GM21390 (cell line): ENCODE data around the gene PIM3.
"Not testable (repeated sequence)": the region's sequence is repeated elsewhere in the genome, so short reads cannot be mapped to it uniquely, and the experiment has no call there.

ENCODE experiments used
- ATAC-seq: cut with Tn5 transposase; IDR thresholded peaks from one replicate; pipeline ENCODE4 v1.9.1; 2021; ENCODE audit not compliant: unreplicated experiment

PIM3 gene

DNA sequence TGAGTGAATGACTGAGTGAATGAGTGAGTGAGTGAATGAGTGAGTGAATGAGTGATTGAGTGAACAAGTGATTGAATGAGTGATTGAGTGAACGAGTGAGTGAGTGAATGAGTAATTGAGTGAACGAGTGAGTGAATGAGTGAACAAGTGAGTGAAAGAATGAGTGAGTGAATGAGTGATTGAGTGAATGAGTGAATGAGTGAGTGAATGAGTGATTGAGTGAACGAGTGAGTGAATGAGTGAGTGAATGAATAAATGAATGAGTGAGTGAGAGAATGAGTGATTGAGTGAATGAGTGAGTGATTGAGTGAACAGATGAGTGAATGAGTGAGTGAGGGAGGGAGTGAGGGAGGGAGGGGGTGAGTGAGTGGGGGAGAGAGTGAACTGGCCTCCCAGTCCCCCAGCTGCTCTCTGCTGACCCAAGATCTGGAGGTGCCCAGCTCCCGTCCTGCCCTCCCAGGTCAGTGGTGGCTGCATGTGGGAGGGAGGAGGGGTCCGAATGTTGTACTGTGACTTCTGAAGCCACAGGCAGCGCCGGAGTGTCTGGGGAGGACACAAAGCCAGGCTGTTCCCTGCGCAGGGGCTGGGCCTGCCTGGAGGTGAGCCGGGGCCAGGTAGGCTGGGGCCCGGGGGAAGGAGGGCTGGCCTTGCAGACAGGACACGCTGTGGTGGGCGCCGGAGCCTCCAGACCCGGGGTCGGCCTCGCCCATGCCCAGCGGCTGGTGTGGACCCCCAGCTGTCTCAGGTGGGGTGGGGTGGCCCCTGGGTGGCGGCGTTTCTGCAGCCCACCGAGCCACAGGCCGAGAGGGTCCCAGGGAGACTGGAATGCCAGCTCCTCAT is 17.8 kb upstream of the PIM3 start:
- no peak for ATAC-seq

- ATAC-seq, result no peak
Measured at GRCh38 chr22:49943405-49943765, 17.2 kb upstream of the PIM3 start.

GRCh38 chr22:49943771-49944398 is 16.7 kb upstream of the PIM3 start:
- no peak for ATAC-seq

DNA sequence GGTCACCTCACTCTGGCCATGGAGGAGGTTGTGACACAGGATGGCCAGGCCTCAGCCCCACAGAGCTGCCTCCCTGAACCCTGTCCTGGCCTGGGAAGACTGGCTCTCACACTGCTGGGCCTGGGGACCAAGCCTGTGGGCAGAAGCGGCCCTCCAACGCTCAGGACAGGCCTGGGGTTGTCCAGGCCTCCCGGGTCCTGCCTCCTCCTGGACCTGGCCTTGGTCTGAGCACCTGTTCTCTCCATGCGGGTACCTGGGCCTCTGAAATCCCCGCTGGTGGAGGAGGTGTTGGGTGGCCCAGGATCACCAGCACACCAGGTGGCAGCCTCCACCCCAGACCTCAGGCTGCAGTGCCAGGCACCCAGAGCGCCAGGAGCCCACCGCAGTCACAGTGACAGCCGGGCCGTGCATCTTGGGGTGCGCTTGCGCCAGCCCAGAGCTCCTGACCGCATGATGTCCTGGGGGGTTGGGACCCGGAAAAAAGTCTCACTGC is 16.1 kb upstream of the PIM3 start:
- no peak for ATAC-seq

DNA sequence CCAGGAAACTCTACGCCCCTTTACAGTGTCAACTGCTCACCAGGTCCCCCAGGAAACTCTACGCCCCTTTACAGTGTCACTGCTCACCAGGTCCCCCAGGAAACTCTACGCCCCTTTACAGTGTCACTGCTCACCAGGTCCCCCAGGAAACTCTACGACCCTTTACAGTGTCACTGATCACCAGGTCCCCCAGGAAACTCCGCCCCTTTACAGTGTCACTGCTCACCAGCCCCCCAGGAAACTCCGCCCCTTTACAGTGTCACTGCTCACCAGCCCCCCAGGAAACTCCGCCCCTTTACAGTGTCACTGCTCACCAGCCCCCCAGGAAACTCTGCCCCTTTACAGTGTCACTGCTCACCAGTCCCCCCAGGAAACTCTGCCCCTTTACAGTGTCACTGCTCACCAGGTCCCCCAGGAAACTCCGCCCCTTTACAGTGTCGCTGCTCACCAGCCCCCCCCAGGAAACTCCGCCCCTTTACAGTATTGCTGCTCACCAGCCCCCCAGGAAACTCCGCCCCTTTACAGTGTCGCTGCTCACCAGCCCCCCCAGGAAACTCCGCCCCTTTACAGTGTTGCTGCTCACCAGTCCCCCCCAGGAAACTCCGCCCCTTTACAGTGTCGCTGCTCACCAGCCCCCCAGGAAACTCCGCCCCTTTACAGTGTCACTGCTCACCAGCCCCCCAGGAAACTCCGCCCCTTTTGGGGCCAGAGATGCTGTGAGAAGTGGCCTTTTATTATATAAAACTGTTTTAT is 15.4 kb upstream of the PIM3 start:
- not testable (repeated sequence) for ATAC-seq

GRCh38 chr22:49946612-49947295 is 13.8 kb upstream of the PIM3 start:
- no peak for ATAC-seq

- no peak for ATAC-seq
Measured at GRCh38 chr22:49947296-49947622, 13.3 kb upstream of the PIM3 start.

- ATAC-seq, result no peak
Measured at GRCh38 chr22:49948116-49948957, 12.2 kb upstream of the PIM3 start.

- ATAC-seq, result no peak
Measured at GRCh38 chr22:49948958-49949913, 11.3 kb upstream of the PIM3 start.

GRCh38 chr22:49949914-49950292 is 10.7 kb upstream of the PIM3 start:
- ATAC-seq, result no peak

GRCh38 chr22:49950396-49950994 is 10.1 kb upstream of the PIM3 start:
- ATAC-seq, result no peak

DNA sequence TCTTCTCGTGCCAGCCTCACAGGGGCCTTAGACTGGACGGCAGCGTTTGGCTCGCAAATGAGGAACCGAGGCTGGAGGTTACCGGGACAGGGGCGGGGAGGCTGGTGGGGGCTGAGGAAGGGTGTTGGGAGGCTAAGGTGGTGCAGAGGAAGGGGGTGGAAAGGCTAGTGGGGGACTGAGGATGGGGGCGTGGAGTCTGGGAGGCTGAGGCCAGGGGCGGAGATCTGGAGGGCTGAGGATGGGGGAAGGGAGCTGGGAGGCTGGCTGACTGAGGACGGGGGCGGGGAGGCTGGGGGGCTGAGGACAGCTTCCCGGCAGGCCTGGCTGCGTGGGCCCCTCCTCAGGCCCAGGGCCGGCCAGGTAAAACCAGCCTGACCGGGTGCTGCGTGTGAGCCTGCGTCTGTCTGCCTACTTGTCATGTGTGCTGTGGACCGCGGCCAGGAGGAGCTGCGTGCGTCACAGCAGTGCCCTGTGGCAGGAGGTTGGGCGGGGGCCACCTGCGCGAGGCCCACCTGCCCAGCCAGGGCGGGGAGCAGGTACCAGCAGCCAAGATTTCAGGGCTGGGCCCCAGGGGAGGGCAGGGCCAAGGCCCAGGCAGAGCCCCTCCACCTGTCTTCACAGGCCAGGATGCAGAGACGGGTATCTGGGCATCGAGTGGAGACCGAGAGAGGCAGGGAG is 9.4 kb upstream of the PIM3 start:
- no peak for ATAC-seq

GRCh38 chr22:49951678-49951985 is 8.9 kb upstream of the PIM3 start:
- ATAC-seq, result no peak

DNA sequence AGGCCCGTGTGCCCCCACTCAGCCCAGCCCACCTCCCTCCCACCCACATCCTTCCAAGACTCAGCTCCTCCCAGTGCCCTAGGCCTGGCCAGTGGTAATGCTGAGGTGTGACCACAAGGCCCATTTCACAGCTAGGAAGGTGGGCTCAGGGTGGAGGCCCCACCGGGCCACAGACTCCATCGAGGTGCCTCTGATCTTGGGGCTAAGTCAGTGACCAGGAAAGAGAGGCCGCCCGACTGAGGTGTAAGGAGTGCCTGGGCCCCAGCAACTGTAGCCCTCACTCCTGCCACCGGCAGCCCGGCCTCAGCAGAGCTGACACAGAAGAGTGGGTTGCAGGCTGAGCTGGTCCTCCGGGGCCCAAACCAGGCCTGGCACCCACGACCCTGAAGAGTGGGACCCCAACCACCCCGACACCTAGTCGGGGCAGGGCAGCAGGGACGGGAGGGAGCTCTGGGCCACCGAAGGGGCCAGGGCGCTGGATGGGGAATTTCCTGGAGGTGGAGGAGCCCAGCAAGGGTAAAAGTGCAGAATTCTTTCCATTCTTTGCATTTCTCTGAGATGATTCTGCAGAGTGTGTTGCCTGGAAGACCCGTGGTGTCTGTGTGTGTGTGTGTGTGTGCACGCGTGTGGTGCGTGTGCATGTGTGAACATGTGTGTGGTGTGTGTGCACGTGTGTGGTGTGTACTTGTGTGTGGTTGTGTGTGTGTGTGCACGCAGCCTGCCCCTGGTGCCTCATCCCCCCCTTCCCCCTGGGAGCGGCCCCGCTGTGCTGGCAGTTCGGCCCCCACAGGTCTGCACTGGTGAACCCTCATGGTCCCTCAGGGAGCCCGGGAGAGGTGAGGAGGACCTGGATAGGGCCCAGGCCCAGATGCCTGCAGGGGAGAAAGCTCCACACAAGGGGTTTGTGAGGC is 8.3 kb upstream of the PIM3 start:
- ATAC-seq, result no peak

- no peak for ATAC-seq
Measured at GRCh38 chr22:49953027-49953679, 7.4 kb upstream of the PIM3 start.

- no peak for ATAC-seq
Measured at GRCh38 chr22:49953680-49954344, 6.8 kb upstream of the PIM3 start.
